CD1c-positive myeloid dendritic cell (primary cell): ENCODE data around the gene ELK3.

Source experiments
- DNase-seq: peaks from one replicate; pipeline ENCODE4 v3.0.0-alpha.2; 2016; ENCODE audit errors: extremely low spot score

Gene ELK3

DNA sequence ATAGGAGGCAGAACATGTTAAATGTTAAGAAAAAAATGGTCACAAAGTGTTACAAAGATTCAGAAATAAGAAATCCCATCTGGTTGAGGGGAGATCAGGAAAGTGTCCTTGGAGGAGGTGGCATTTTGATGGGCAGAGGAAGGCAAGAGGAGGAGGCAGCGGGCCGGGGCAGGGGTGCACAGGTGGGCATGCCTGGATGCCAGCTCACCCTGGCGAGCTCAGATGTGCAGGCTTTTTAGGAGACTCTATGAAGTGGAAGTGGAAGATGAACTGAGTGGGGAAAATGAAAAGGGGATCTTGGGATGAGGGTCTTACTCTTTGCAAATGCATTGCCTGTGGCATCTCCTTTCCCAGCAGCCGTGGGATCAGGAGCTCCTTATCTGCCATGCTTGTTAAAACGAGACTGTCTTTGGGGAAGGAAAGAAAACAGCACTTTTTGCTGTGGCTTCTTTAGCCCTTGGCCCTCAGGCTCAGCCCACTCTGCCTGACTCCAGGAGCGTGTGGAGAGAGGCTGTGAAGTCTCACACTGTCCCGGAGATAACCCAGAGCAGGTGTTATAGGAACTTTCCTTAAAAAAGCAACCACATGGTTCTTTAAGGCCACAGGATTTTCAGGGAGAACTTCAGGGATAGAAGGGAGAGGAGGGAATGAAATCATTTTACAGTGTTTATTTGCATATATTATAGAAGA lies 62.6 kb downstream of the ELK3 start:
- no peak for DNase-seq

DNA sequence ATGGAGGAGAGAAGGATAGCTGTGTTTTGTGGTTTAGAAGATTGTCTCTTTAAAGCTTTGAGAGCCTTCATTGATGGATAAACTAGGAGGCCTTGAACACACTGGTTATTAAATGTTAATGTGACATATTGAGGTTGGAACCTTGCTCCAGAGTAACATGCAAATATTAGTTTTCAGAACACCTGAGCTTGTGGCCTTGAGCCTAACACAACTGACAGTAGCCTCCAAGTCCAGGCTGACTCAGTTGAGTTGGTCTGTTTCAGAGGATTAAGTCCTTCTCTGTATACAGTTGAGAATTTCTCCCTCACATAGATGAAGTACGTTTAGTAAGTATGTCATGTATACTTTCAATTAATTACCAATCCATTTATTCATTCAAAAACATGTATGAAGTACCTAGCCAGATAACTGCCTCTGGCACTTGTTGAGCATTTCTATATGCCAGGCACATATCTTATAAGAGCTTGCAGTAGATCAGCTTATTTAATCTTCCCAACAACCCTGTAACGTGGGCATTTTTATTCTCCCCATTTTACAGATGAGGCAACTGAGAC lies 63.5 kb downstream of the ELK3 start:
- no peak for DNase-seq

DNA sequence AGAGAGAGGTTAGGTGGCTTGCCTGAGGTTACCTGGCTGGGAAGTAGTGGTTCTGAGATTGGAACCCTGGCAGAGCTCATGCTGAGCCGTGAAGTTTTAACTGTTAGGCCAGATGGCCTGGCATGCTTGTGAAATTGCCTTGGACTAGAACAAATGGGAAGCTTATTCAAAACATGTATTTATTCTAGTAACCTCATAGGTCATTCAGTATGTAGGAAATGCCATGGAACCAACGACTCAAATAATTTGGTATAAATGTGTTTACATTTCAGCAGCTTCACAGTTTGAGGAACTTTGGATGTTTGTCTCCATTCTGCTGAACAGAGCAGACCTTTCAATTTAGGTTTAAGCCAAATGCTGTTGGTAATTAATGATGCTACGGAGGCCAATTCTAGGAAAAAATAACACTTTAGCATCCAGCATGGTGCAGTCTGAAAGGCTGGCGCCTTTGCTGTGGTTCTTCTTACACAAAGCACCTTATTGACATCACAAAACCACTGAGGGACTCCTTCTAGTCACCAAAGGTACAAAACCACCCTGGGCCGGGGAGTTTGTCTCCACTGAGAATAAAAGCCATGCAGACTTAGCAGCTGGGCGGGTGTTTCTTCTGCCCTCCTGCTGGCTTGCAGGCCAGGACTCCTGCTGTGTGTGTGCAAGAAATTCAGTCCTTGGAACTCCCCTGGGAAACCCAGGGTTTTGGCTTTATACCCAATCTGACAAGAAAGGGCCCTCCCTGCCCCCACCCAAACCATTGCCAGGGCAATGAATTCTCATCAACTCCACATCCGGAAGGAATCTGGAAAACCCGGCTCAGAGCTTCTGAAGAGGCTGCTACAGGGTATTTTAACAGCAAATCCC lies 64.2 kb downstream of the ELK3 start:
- DNase-seq, result no peak

DNA sequence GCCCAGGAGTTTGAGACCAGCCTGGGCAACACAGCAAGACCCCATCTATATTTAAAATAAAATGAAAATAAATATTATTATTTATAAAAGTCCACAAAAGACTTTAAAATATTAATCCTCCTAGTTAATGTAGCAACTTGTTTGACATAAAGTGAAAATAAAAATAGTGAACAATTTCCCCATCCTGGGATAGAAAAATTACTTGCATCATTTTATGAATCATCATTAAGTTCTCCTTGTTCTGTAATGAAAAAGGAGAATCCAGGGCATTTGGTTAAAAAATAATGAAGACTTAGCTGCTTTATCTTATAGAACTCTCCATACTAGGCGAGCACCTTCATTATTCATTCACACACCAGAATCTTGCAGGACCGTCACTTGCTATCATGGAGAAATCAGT lies 66.1 kb downstream of the ELK3 start:
- DNase-seq, result no peak

DNA sequence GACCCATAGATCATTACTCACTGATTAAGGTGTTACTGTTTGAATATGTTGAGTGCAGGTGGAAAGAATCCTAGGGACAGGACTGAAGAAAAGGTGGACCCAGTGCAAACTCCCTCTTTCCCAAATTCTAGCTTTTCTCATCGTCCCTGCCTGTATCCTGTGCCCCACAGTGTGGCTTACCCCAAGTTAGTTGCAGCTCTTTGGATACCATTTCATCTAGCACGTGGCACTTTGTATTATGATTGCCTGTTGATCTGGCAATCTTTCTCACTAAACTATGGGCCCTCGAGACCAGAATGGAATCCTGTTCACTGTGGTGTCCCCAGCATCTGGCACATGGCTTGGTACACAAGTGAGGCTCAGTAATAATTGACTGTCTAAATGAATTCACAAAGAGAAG lies 66.5 kb downstream of the ELK3 start:
- no peak for DNase-seq

DNA sequence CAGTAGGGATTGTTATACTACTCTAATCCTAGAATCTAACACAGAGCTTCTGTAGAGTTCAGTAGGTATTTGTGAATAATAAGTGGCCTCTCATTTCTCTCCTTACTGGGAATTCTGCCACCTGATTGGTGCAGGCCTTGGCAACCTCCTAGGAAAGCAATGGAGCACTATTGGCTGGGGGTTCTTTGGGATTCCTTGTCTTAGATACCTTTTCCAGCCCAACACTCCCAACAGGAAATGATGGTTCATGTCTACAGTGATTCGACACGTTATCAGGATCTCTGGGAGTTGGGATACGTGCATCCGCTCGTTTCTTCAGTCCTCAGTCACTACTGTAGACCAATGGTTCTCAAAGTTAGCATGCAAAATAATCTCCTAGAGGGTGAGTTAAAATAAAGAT lies 67.4 kb downstream of the ELK3 start:
- no peak for DNase-seq

DNA sequence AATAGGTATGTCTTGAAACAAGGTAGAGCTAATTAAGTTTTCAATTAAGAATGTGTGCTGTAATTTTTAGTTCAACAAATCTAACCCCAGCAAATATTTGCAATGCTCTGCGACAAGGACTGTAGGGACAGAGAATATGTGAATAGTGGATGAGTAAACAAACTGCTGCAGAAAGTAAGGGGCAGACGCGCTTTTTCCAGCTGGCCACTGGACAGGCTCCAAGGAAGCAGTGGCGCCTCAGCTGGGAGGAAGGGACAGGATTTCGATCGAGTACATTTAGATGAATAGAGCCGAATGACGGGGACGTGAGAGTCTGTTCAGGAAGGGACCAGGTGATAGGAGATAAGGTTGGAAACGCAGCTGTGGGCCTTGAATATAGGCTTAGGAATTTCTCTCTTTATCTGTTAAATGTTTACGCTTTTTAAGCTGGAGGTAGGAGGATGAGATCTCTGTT lies 69.3 kb downstream of the ELK3 start:
- no peak for DNase-seq

DNA sequence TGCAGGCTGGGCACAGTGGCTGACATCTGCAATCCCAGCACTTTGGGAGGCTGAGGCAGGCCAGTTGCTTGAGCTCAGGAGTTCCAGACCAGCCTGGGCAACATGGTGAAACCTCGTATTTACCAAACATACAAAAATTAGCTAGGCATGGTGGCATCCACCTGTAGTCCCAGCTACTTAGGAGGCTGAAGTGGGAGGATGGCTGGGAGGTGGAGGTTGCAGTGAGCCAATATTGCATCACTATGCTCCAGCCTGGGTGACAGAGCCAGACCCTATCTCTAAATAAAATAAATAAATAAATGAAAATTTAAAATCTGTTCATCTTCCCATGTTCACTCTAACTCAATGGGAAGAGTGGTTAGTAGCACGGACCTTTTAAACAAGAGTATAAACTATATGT lies 71.2 kb downstream of the ELK3 start:
- DNase-seq, result no peak

DNA sequence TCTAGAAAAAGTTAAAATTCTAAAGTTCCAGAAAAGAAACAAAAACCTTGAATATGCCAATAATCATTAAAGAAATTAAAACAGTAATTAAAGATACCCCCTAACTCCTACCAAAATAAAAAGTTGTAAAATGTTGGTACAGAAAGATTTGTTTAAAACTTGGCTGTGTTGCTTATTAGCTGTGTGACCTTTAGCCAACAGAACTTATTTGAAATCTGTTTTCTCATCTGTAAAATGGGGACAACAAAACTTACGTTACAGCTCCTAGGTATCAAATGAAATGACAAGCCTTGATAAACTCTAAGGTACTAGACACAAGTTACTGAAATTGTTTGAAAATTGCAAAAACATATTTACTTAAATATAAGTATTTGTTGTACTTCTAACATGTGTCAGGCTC lies 71.7 kb downstream of the ELK3 start:
- DNase-seq, result no peak

DNA sequence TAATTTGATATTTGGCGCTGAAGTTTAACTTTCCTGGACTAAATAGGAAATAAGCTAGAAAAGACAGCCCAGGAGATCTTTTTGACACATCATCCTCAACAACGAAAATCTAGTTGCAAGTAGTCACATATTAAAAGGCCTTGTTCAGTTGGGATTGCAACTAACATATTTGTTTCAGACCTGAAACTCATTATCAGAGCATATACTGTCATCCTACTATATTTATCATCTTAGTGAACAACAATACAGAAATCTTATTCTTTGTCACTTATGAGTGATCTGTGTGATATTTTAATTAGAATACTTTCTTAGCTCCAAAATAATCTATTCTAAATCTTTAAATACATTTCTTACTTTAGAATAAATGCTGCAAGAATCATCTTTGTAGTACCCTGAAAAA lies 72.1 kb downstream of the ELK3 start:
- DNase-seq, result no peak

DNA sequence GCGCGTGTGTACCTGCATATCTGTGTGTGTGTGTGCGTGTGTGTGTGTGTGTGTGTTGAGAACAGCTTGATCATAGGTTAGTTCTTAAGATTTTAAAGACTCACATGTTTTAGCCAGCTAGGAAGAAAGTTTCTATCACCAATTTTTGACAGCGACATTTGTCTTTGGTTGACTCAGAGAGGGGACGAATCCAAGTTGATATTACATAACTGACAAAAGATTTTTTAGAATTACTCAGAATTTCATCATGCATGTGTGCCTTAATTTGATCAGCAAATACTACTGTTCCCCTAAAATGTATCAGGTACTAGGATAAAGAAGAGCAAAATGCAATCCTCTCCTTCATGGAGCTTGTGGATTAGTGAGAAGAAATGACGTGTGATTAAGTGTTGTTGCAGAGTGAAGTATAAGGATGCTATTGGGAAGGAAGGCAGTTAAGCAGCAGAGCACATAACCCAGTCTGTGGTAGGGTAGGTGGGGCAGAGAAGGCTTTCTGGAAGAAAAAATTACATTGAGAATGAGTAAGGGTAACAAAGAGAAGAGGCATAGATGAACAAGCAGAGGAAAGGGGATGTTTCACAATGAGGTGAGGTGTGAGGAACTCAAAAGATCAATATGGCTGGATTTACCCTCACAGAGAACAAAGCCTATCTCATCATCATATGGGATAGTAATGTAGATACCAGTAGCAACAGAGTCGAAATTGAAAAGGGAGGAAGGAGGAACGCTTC lies 77.5 kb downstream of the ELK3 start:
- no peak for DNase-seq

DNA sequence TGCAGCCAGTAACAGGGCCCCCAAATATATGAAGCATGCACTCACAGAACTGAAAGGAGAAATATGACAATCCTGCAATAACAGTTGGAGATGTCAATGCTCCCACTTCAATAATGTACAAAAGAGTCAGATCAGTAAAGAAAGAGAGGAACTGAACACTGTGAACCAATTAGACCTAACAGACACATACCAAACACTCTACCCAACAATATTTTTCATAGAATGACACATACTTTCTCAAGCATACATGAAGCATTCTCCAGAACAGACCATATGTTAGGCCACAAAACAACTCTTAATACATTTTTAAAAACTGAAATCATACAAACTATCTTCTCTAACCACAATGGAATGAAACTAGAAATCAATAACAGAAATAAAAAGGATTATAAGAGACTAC lies 80.2 kb downstream of the ELK3 start:
- no peak for DNase-seq

DNA sequence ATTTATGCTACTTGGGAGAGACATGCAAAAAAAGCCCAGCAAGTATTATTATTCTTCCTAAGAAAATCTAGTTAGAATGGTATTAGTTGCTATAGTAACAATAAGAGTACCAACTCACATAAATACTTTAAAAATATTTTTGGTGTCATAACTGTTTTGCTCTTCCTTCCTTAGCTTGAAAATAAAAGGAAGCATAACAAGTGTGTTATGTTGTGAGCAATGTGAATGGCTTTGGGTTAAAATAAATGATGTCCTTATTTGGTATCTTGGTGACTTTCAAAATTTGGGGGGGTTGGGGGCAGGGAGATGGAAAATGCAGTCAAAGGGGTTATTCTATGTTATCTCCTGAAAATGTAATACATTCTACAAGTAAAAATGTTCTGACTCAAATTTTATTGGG lies 91.0 kb downstream of the ELK3 start:
- no peak for DNase-seq

DNA sequence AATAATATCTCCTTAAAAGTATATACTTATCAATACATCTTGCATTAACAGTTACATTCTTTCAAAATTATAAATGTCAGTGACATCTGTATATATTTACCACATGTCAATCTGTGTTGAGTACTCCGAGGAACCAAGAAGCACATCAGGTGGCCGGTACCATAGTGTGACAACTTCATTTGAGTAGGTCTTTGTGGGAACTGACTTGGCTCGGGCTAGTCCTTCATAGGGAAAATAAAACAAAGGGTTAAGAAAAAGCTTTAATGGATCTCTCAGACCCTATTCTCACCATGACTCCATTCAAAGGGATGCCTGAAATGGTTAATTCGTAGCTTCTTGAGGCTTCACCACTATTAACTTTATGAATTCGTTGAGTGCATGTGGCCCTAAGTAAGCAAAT lies 94.9 kb downstream of the ELK3 start:
- no peak for DNase-seq

DNA sequence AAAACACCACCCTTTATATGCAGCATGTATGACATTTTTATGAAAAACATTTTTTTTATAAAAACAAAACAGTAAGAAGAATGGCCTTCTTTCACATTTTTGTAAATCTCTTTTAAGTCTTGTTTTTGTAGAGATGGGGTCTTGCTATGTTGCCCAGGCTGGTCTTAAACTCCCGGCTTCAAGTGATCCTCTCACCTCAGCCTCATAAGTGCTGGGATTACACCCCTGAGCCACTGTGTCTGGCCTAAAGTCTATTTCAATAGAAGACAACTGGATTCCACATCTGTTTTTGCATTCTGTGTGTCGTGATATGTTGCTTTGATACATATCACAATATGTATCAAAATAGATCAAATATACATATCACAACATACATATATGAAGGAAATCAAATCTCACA lies 98.9 kb downstream of the ELK3 start:
- DNase-seq, result no peak

DNA sequence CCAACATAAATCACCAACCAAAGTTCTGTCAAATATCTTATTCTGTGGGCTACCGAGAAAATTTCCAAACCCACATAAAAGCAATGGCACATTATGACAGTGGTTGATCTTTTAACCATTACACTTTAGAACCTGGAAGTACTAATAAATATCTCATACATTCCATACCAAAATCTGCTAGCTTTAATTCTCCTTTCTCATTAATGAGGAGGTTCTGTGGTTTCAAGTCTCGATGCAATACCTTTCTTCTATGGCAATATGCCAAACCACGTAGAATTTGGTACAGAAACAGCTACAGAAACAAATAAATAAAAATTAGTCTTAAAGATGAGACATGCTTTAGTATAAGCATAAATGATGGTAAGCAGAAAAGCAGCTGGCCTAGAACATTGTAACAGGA lies 100.7 kb downstream of the ELK3 start:
- DNase-seq, result no peak

DNA sequence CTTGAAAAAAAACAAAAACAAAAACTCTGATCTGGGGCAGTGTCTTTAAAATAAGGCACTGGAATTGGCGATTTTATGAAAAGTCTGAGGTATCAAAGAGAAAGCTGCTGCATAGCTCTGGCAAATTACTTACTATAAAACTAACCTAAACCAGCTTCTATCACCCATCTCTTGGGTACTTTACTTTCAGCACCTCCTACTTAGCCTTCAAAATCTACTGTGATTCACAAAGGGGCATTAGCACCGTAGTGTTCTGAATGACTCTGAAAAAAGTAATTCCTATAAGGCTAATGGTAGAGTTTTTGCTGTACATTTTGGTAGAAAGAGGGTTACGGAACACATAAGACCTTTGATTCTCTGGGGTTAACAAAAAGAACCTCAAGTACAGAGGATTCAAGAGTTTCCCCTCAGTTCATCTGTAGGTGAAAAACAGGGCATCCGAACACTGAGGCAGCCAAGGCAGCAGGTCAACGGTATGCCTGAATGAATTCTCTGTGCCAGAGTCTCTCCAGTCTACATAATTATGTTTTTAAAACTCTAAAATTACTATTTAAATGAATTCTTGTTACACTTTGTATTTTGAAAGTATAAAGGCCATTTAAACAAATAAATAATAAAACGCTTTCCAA lies 101.5 kb downstream of the ELK3 start:
- DNase-seq, result no peak

DNA sequence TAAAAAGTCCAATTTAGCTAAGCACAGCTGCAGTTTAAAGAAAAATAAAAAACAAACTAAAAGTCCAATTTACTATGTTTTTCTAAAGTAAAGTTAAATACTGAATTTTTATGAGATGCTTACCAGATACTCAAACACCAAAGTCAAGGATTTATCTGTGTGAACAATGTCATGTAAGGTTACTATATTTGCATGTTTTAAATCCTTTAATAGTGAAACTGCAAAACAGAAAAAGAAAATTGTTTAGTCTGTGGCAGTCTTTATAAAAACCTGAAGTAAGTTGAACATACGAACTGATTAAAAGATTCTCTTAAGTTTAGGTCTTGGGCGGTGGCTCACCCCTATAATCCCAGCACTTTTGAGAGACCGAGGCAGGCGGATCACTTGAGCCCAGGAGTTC lies 103.3 kb downstream of the ELK3 start:
- no peak for DNase-seq

DNA sequence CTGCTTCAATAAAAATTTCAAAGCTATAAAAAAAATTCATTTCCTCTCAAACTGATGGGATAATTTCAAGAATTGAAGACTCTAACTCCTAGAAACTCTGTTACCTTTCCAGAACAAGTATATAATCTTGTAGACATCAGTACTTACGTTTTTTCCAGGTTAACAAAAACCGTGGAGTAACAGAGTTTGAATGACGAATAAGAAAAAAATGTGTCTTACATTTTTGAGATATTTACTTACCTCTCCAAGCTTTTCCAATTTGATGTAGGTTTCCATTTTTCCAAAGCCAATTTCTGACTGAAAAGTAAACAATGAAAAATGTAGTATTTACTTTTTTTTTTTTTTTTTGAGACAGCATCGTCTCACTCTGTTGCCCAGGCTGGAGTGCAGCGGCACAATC lies 105.9 kb downstream of the ELK3 start:
- no peak for DNase-seq

DNA sequence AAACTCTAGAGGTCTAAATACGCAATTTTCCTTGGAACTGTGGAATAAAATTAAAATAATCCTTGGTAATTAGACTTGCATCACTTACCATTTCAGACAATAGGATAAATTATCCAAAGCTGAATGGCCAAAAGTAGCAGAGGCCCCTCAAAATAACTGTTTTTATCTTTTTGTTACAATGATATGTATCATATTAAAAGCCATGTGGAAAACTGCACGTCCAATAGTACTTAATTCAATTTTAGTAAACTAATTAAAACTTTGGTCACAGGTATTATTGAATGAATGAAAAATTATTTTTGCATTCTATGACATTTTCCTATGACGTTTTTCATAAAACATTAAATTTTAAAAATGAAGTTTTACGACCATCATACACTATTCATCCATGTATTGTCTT lies 107.6 kb downstream of the ELK3 start:
- no peak for DNase-seq

DNA sequence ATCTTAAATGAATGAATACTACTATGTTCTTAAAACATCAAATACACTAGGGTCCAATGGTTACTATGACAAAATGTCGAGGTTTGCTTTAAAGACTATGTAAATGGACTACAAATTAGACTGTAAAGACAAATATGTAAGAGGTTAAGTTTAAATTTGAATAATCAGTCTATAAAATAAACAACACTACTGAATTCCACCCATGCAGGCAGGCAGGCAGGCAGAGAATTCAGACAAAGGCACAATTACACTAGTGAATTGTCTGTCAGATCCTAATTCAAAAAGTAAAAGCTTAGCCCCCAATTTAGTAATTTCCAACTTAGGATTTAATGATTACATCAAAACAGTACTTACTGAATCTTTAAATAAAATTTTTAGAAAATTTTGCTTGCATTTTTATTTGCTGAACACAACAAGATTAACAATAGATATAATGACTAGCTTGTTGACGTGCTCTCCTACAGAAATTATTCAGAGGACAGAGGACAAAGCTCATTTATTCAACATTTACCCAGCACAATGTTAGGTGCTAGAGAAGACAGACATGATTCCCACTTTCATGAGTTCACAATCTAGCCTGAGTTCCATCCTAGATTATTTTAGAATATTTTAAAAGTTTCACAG lies 108.6 kb downstream of the ELK3 start:
- DNase-seq, result no peak

DNA sequence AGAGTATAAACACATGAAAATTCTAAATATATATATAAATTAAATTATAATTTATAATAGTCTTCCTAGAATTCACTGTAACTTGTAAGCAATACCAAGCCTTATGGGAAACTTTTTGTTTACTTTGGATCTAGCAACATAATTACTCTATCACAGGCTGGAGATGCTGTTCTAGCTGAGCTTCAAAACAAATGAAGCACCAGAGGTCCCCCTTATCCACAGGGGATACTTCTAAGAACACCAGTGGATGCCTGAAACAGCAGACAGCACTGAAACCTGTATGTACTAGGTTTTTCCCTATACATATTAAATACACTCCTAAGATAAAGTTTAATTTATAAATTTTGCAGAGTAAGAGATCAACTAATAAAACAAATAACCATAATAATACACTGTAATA lies 109.5 kb downstream of the ELK3 start:
- no peak for DNase-seq
